ENCODE data around the gene PCDH19.

The PCDH19 gene

GRCh38 chrX:100296183-100296753 lies 113.8 kb downstream of the PCDH19 start:
- no peak for DNase-seq (ENCODE audit: low read depth in 2 of 2)

GRCh38 chrX:100294965-100295364 lies 115.1 kb downstream of the PCDH19 start:
- no peak for DNase-seq (ENCODE audit: low read depth in 2 of 2)

- no peak for DNase-seq (ENCODE audit: low read depth in 2 of 2)
Measured at GRCh38 chrX:100289066-100289558, 121.0 kb downstream of the PCDH19 start.

GRCh38 chrX:100277231-100277630 lies 132.8 kb downstream of the PCDH19 start:
- DNase-seq (ENCODE audit: low read depth in 2 of 2) = no peak

- no peak for DNase-seq (ENCODE audit: low read depth in 2 of 2)
Measured at GRCh38 chrX:100274916-100275315, 135.2 kb downstream of the PCDH19 start.

- no peak for DNase-seq (ENCODE audit: low read depth in 2 of 2)
Measured at GRCh38 chrX:100265179-100265578, 144.9 kb downstream of the PCDH19 start.

GRCh38 chrX:100264200-100264599 lies 145.9 kb downstream of the PCDH19 start:
- DNase-seq (ENCODE audit: low read depth in 2 of 2) = no peak

GRCh38 chrX:100263650-100264049 lies 146.4 kb downstream of the PCDH19 start:
- DNase-seq (ENCODE audit: low read depth in 2 of 2) = no peak

GRCh38 chrX:100248885-100249493 lies 161.1 kb downstream of the PCDH19 start:
- DNase-seq (ENCODE audit: low read depth in 2 of 2) = no peak

- DNase-seq (ENCODE audit: low read depth in 2 of 2) = no peak
Measured at GRCh38 chrX:100247826-100248225, 162.2 kb downstream of the PCDH19 start.

- no peak for DNase-seq (ENCODE audit: low read depth in 2 of 2)
Measured at GRCh38 chrX:100244681-100245080, 165.4 kb downstream of the PCDH19 start.
